ENCODE measurements around the gene SLC25A41.

SLC25A41 gene

DNA sequence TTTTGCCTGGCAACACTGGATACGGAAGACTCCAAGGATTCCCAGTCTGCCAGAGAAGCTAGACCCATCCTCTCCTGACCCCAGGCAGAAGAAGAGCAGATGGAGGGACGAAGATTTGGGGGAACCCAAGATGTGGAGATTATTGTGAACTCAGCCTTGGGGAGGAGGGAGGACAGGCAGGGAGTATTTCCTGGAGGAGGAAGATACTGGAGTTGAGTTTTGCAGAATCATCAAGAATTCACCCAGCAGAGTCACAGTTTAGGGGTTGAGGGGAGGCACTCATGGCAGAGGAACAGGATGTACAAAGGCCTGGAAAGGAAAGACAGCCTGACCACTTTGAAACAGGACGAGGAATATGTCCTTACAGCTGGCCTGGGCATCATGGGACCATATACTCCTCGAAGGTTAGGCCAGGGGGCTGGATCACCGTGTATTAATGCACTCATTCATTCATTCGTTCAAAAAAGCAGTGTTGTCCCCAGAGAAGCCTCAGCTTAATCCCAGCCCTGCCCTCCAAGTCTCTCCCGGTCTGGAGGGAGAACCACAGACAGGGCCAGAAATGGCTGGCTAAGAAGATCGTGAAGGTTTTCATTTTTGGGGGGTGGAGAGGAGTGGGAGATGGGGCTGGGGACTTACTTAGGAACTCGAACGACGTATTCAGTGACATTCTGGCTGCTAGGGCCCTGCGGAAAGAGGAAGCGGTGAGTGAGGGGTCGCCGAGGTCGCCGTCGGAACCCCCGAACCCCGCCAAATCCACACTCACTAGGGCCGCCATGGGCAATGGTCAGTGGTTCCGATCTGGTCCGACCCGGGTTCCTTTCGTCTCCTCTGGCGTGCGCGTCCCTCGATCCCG lies 41.1 kb downstream of the SLC25A41 start:
- in situ Hi-C loops (cut with HindIII; ENCODE audit: low sequenced_read_pairs) = no loop called here
- TF ChIP-seq CTCF (IDR thresholded peaks at IDR 0.05; ENCODE audit: low read depth, low read length, missing control alignments) = no peak
- H3K4me3 ChIP-seq (ENCODE audit: low read depth, low read length) = peak overlapping the region; percentile 79
- no peak for DNase-seq (ENCODE audit: low read depth)

DNA sequence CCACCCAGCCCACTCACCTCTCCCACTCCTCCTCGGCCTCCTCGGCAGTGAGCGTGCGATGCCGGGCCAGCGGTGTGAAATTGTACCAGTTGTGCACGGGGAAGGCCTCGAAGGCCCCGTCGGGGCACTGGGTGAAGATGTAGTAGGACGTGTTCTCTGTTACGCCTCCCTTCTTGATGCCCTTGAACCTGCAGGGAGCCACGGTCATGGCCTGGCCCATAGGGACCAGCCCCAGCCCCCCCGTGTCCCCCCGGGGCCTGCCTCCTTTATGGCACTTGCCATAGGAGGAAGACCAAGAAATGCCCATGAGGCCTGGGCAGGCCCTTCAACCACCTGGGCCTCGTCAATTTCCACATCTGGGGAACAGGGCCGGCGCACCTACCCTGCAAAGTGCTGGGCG lies 46.2 kb downstream of the SLC25A41 start:
- no peak overlapping the region for H3K4me3 ChIP-seq (ENCODE audit: low read depth, low read length)
- TF ChIP-seq CTCF (IDR thresholded peaks at IDR 0.05; ENCODE audit: low read depth, low read length, missing control alignments) = no peak
- DNase-seq (ENCODE audit: low read depth) = no peak
- in situ Hi-C loops (cut with HindIII; ENCODE audit: low sequenced_read_pairs) = no loop called here

DNA sequence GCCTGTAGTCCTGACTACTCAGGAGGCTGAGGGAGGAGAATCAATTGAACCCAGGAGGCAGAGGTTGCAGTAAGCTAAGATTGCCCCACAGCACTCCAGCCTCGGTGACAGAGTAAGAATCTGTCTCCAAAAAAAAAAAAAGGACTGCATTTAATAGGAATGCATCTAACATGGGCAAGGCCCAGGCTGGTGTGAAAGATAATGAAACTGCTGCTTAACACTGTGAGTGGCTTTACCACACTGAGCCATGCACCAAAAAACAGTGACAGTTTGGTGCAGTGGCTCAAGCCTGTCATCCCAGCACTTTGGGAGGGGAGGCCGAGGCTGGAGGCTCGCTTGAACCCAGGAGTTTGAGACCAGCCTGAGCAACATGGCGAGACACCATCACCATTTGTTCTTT lies 49.2 kb downstream of the SLC25A41 start:
- in situ Hi-C loops (cut with HindIII; ENCODE audit: low sequenced_read_pairs) = no loop called here
- DNase-seq (ENCODE audit: low read depth) = no peak
- TF ChIP-seq CTCF (IDR thresholded peaks at IDR 0.05; ENCODE audit: low read depth, low read length, missing control alignments) = no peak
- H3K4me3 ChIP-seq (ENCODE audit: low read depth, low read length) = no peak overlapping the region

DNA sequence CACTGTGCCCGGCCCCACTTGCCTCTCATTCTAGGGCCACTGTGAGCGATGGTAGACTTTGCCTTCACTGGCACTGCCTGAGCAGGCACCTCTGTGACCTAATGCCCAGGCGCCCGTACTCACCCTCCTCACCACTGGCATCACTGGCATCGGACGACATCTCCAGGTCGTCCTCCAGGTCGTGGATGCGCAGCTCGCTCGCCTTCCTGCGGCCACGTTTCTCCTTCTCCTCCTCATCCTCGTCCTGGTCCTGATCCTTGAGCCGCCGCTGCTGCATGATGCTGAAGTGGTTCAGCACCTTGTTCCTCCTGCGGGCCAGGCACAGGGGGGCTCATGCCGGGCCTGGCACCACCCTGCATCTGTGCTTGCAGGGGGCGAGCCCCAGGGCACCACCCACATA lies 50.4 kb downstream of the SLC25A41 start:
- DNase-seq (ENCODE audit: low read depth) = no peak
- TF ChIP-seq CTCF (IDR thresholded peaks at IDR 0.05; ENCODE audit: low read depth, low read length, missing control alignments) = no peak
- H3K4me3 ChIP-seq (ENCODE audit: low read depth, low read length) = no peak overlapping the region
- in situ Hi-C loops (cut with HindIII; ENCODE audit: low sequenced_read_pairs) = no loop called here

- no peak overlapping the region for H3K4me3 ChIP-seq (ENCODE audit: low read depth, low read length)
- no peak for TF ChIP-seq CTCF (IDR thresholded peaks at IDR 0.05; ENCODE audit: low read depth, low read length, missing control alignments)
- in situ Hi-C loops (cut with HindIII; ENCODE audit: low sequenced_read_pairs) = no loop called here
- no peak for DNase-seq (ENCODE audit: low read depth)
Measured at GRCh38 chr19:6381030-6381750, 52.4 kb downstream of the SLC25A41 start.

- in situ Hi-C loops (cut with HindIII; ENCODE audit: low sequenced_read_pairs) = no loop called here
Measured at GRCh38 chr19:6379744-6380143, 53.8 kb downstream of the SLC25A41 start.

More at GRCh38 chr19:6379744-6380143, 53.8 kb downstream of the SLC25A41 start:
- TF ChIP-seq CTCF (IDR thresholded peaks at IDR 0.05; ENCODE audit: low read depth, low read length, missing control alignments) = no peak
- no peak for DNase-seq (ENCODE audit: low read depth)
- no peak overlapping the region for H3K4me3 ChIP-seq (ENCODE audit: low read depth, low read length)
